Suppressor macrophage (primary cell): ENCODE measurements around the gene CYBA.
"Not testable (repeated sequence)": the region's sequence is repeated elsewhere in the genome, so short reads cannot be mapped to it uniquely, and the experiment has no call there.

Experiments used
- DNase-seq, 4 experiments: peaks; one replicate each; pipeline ENCODE4 v3.0.0-alpha.2; 2020 to 2022

CYBA gene

GRCh38 chr16:88686062-88686438, 35.2 kb upstream of the CYBA start:
- DNase-seq: peak; percentile 36 to 71 (median 51)

DNA sequence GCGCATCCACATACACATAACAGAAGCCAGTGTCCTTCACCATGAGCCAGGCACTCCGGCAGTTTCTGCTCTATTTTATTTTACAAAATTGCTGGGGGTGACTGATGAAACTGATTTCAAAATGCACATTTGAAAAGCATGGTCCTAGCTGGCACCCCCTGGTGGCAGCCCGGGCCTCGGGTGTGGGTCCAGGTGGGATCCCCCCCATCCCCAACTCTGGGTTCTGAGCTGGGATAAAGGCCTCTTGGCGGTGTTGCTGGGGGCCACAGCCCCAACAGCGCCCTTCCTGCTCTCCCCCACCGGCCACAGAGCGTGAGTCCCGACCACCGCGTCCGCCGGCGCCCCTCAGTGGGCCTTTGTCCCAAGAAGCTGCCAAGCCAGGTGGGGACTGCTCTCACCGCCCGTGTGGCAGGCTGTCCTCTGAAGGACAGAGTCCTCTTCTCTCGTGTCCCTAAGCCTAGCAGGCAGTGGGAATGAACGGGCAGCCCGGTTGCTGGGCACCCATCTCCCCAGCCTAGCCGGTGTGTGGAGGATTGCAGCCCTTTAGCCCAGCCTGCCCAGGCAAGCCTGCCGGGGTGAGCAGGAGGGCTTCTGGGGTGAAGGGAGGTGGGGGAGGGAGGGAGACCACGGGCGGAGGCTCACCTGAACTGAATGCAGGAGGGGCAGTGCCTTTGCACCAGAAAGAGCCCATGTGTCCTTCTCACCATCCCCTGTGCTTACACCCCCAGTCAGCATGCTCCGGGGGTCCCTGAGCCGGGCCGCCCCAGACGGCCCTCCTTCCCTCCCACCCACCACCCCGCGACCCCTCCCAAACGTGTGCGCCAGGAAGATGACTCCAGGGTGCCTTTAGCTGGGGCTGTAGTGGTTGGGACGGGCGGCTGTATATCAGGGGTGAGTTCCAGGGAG, 34.6 kb upstream of the CYBA start:
- peak; percentile 72 to 87 (median 82) for DNase-seq

DNA sequence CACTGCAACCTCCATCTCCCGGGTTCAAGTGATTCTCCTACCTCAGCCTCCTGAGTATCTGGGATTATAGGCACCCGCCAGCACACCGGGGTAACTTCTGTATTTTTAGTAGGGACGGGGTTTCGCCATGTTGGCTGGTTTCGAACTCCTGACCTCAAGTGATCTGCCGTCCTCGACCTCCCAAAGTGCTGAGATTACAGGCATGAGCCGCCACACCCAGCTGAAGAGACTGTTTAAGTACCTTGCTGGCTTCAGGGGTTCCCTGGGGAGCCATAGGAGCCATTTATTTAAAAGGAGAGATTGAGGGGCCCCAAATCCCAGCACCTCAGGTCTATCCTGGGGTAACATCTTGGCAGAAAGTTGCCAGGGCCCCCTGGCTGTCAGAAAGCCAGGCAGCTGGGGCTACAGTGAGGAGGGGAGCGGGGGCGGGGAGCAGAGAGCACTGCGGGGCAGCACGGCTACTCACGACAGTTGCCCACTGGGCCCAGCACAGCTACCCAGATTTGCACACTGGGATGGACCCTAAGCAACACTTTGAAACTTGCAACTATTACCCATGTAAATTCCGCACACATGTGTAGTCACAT, 33.8 kb upstream of the CYBA start:
- peak in 1 of 4 experiments; percentile 37 for DNase-seq

GRCh38 chr16:88681709-88682451, 31.0 kb upstream of the CYBA start:
- DNase-seq: peak; percentile 91 to 97 (median 96)

GRCh38 chr16:88681084-88681680, 30.3 kb upstream of the CYBA start:
- peak in 1 of 4 experiments; percentile 43 for DNase-seq

DNA sequence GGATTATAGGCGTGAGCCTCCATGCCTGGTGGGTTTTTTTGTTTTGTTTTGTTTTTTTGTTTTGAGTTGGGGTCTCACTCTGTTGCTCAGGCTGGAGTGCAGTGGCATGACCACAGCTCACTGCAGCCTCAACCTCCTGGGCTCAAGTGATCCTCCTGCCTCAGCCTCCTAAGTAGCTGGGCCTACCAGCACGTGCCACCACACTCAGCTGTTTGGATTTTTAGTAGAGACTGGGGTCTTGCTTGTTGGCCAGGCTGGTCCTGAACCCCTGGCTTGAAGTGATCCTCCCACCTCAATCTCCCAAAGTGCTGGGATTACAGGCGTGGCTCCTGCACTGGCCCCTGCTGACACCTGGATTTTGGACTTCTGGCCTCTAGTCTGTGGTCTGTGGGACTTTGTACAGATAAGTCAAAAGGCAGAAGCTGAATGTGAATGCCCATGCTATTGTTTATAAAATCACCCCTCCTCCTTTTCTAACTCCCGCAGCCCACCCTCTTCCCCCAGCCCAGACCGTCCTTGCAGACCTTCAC, 29.8 kb upstream of the CYBA start:
- DNase-seq: no peak

DNA sequence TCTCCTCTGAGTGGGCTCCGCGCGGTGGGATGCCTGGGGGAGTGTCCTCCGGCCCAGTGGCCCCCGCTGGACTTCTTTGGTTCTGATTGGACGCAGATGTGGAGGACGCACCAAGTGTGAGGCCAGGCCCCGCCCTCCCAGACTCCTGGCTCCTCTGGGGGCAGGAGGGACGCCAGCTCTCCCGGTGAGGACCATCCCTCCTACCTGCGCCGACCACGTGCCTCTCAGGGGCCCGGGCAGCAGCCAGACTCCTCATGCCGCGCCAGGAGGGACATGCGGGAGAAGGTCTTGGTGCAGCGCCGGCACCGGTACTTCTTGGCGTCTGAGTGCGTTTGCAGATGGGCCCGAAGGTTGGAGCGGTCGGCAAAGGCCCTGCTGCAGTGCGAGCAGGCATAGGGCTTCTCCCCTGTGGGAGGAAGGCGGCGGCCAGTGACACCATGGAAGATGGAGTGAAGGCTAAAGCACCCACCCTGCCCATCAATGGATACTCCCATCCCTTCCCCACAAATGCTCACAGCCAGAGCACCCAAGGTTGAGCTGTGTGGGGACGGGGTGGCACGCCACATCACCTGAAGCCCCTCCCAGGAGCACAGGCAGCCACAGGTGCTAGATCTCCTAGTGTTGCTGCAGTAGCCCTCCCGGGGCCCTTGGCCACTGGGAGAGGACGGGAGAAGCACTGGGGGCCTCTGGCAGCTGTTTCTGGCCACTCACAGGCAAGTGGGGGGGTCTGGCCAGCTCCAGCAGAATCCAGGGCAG, 27.5 kb upstream of the CYBA start:
- DNase-seq: no peak

GRCh38 chr16:88677721-88678120, 26.9 kb upstream of the CYBA start:
- DNase-seq: no peak

- DNase-seq: no peak
These were observed 25.8 kb upstream of the CYBA start for GRCh38 chr16:88676502-88677242.

DNA sequence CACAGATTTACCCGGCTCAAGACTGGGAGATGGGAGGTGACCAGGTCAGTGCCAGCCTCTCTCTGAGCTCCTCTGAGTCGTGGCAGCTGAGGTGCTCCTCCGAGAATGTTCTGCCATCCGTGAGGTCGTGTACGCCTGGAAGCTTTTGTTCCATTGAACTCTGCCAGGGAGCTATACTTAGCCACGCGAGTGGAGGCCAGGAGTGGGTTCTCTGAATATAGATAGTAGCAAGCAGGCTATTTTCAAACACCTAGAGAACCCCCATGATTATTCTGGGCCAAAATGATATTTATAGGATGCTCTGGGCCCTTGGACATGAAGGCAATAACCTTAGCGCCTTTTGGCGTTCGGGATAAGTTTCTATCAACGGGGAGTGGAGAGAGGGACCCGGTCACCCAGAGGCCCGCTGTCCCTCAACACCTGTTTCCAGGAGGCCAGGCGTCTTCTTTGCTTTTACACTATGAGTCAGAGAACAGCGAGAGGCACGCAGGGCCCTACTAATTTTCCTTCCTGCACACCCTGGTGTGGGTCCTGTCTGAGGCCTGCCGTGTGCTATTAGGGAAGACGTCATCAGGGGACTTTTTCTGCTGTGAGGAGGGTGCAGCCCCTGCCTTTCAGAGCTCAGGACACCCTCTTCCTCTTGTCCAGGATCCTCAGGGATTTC, 23.0 kb upstream of the CYBA start:
- DNase-seq: no peak

- peak in 1 of 4 experiments; percentile 43 for DNase-seq
These were observed 21.9 kb upstream of the CYBA start for GRCh38 chr16:88672776-88673175.

DNA sequence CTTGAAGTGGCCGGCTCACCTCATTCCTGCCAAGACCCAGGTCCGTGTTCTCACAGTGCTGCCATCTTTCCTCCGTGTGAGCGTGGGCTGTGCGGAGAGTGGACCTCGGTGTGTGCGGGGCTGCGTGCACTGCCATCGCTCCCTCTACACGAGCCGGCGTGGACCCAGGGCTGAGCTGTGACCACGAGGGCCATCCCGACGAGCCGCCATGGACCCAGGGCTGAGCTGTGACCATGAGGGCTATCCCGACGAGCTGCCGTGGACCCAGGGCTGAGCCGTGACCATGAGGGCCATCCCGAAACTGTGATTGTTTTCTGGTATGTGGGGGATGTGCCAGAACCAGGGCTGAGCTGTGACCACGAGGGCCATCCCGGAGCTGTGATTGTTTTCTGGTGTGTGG, 21.0 kb upstream of the CYBA start:
- DNase-seq: no peak

DNA sequence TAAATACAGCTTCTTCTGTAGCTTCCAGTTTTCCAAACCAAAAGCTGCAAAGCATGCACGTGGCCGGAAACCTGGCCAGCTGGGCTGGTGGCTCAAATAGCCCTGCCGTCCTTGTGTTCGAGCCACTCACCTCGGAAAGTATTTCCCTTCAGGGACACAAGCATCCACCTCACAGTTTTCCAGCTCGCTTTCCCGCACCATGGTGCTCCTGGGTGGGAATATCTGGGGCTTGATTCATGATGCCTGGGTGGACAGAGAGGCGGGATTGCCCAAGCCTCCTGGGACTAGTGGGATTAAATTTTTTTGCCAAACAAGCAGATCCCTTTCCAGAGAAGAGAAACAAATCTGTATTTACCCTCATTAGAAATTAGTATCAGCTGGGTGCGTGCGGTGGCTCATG, 19.1 kb upstream of the CYBA start:
- DNase-seq: no peak

GRCh38 chr16:88669493-88669892, 18.6 kb upstream of the CYBA start:
- not testable (repeated sequence) for DNase-seq

DNA sequence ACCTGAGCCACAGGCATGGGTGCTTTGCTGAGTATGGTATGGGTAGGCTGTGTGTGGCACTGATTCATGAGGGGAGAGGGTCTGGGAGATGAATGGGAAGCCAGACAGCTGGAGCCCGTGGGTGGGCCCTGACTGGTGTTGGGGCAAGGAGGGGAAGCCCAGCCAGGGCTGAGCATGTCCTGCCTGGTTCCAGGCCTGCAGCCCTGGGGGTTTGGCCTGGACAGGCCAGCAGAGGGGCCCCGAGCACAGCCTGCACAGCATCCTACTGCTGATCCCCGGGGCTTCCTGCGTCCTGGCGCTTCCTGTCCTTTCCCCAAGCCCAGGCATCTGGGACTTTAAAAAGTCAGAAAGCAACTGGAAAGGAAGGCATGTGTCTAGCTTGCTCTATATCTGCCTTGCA, 16.6 kb upstream of the CYBA start:
- DNase-seq: no peak

DNA sequence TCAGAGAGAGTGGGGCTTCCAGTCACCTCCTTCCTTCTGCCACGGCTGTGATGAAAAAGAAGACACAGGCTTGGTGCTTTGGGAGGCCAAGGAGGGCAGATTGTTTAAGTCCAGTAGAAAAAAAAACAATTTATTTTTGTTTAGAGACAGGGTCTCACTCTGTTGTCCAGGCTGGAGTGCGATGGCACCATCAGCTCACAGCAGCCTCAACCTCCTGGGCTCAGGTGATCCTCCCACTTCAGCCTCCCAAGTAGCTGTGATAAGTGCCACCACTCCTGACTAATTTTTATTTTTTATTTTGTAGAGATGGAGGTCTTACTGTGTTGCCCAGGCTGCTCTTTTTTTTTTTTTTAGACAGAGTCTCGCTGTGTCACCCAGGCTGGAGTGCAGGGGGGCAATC, 14.7 kb upstream of the CYBA start:
- no peak for DNase-seq

DNA sequence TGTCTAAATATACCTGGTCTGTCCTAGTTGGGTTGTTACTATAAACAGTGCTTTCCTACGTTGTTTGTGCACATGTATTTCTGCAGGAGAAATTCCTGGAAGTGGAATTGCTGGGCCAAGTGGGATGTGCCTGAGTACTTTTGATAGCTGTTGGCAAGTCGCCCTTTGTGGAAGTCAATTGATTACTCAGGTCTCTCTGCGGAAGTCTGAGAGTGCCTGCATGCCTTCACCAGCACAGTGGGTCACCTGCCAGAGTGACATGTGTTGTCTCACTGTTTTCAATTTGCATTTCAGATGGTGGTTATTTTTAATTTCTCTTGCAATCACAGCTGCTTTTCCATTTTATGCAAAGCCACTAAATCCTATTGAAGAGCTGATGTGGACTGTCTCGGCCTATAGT, 14.3 kb upstream of the CYBA start:
- DNase-seq: no peak

DNA sequence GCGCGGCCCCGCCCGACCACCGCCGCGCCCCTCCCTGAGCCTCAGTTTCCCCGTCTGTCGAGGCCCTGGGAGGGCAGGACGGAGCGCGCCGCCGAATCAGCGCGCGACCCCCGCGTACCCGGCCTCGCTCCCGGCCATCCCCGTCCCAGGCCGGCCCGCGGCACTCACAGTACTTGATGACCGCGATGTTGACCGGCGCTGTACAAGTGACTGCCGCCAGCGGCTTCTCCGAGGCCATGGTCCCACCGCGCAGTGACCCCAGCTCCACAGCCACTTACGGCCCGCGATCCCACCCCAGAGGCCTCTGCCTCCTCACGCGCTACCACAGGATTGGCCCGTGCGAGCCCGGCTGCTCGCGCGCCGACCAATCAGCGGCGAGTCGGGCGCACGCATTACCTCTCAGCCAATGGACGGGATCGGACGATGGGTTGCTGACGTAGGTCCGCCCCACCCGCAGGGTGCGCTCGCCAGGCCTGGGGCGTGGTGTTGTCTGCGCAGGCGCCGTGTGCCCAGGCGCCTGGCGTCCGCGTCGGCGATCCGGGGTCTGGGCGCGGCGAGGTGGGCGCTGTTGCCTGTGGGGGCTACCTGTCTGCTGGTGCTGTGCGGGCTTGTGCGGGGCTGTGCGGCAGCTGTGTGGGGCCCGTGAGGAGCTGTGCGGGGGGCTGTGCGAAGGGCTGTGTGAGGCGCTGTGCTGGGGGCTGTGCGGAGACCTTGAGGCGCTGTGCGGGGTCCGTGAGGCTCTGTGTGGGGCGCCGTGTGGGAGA, 12.2 kb upstream of the CYBA start, which contains the start of gene MVD:
Gene MVD, minus strand, starts transcription at position 249 of the 764 bp plus-strand sequence. Its CDS starts 11 bp downstream, at position 238.
- DNase-seq: peak; percentile 98 to 99 (median 99)

DNA sequence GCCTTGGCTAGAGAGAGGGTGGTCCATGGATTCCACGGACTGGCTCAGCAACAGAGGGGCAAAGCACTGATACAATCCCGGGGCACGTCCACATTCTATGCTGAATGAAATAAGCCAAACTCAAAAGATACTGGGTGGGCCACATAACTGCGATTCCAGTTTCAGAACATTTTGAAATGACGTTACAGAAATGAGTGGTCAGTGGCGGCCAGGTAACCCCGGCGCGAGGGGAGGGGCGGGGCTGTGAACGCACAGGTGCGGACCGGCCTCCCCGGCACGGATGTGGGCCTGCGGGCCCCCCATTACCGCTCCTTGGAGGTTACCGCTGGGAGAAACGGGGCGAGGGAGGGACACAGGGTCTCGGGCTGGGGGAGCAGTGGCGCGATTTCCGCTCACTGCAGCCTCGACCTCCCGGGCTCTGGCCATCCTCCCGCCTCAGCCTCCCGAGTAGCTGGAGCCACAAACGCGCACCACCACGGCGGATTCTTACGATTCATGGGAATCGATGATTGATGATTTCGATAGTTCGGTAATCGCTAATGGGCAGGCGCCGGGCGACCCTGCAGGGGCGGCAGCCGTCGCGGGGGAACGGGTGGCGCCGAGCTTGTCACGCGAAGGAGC, 11.5 kb upstream of the CYBA start:
- peak in 1 of 4 experiments; percentile 14 for DNase-seq
